Inferior parietal cortex (tissue), 1 donor: ENCODE data around the gene CAVIN3.

Experiments used
- DNase-seq: peaks from one replicate; pipeline ENCODE4 v3.0.0-alpha.2; 2016; ENCODE audit errors: extremely low spot score

CAVIN3 gene

GRCh38 chr11:6320411-6321155, at the start of gene CAVIN3:
Gene CAVIN3 (minus strand): TSS chr11:6320501. CDS start chr11:6320476, 25 bp downstream.
- DNase-seq: no peak

- no peak for DNase-seq
Observed at GRCh38 chr11:6365659-6366058, 45.4 kb upstream of the CAVIN3 start.

GRCh38 chr11:6362873-6363678, 42.8 kb upstream of the CAVIN3 start:
- DNase-seq: peak; percentile 81

- DNase-seq: no peak
Observed at GRCh38 chr11:6362185-6362872, 42.0 kb upstream of the CAVIN3 start.

GRCh38 chr11:6360183-6360582, 39.9 kb upstream of the CAVIN3 start:
- DNase-seq: no peak

GRCh38 chr11:6357222-6357621, 36.9 kb upstream of the CAVIN3 start:
- DNase-seq: peak; percentile 74

GRCh38 chr11:6356503-6357055, 36.3 kb upstream of the CAVIN3 start:
- DNase-seq: no peak

- no peak for DNase-seq
Observed at GRCh38 chr11:6354651-6355485, 34.6 kb upstream of the CAVIN3 start.

- peak; percentile 63 for DNase-seq
Observed at GRCh38 chr11:6353367-6353987, 33.2 kb upstream of the CAVIN3 start.

- no peak for DNase-seq
Observed at GRCh38 chr11:6351782-6352382, 31.6 kb upstream of the CAVIN3 start.

GRCh38 chr11:6350486-6350885, 30.2 kb upstream of the CAVIN3 start:
- no peak for DNase-seq

- no peak for DNase-seq
Observed at GRCh38 chr11:6350043-6350442, 29.7 kb upstream of the CAVIN3 start.

- no peak for DNase-seq
Observed at GRCh38 chr11:6345366-6345765, 25.1 kb upstream of the CAVIN3 start.

GRCh38 chr11:6336293-6336692, 16.0 kb upstream of the CAVIN3 start:
- DNase-seq: no peak

GRCh38 chr11:6334806-6335205, 14.5 kb upstream of the CAVIN3 start:
- DNase-seq: no peak

- no peak for DNase-seq
Observed at GRCh38 chr11:6333095-6333494, 12.8 kb upstream of the CAVIN3 start.

GRCh38 chr11:6332066-6332465, 11.8 kb upstream of the CAVIN3 start:
- no peak for DNase-seq

GRCh38 chr11:6328321-6328720, 8.0 kb upstream of the CAVIN3 start:
- DNase-seq: no peak

GRCh38 chr11:6327806-6328205, 7.5 kb upstream of the CAVIN3 start:
- no peak for DNase-seq

- DNase-seq: no peak
Observed at GRCh38 chr11:6326985-6327384, 6.7 kb upstream of the CAVIN3 start.
